Gastroesophageal sphincter (tissue), 4 donors: Measurements from ENCODE around the gene NRG2. TPM values are rescaled to one million over a fixed set of nuclear protein-coding genes. Genes with fewer than 3 reads are reported as not detected.

Experiments
- ATAC-seq: fragments of 150-250 bp; one replicate; pipeline ENCODE4 v1.9.1; 2016; ENCODE audit warnings: mild to moderate bottlenecking, moderate library complexity
- H3K27ac ChIP-seq, 4 donors: fragments of 200-600 bp; sonication (generic) in 3 of 4; 1 replicate in 3 of 4; 2 replicates in 1 of 4; pipeline ENCODE4 v1.5.1; 2016 to 2019
- H3K27me3 ChIP-seq: fragments of 200-600 bp; sonication (generic); one replicate; pipeline ENCODE4 v1.5.1; 2019
- H3K36me3 ChIP-seq, 2 donors: fragments of 200-600 bp; sonication (generic); one replicate each; pipeline ENCODE4 v1.5.1; 2019; ENCODE audit warnings: control low read depth in 1 of 2
- H3K4me1 ChIP-seq, 3 donors: fragments of 200-600 bp; sonication (generic); 1 replicate in 2 of 3; 2 replicates in 1 of 3; pipeline ENCODE4 v1.5.1; 2016 to 2019; ENCODE audit warnings: control low read depth in 2 of 3
- H3K4me3 ChIP-seq, 2 donors: fragments of 200-600 bp; sonication (generic); one replicate each; pipeline ENCODE4 v1.5.1; 2019; ENCODE audit warnings: mild to moderate bottlenecking in 1 of 2, moderate library complexity in 1 of 2
- H3K9me3 ChIP-seq, 3 donors: fragments of 200-600 bp; sonication (generic); one replicate each; pipeline ENCODE4 v1.5.1; 2017 to 2019; ENCODE audit warnings: control low read depth in 2 of 3
- EP300 ChIP-seq: sonication (generic); formaldehyde crosslinking; IDR thresholded peaks from one replicate; pipeline ENCODE4 v1.6.1; 2017; ENCODE audit warnings: antibody characterized with exemption, mild to moderate bottlenecking
- POLR2A ChIP-seq, 2 donors: fragments of 450-650 bp; IDR thresholded peaks; one replicate each; pipeline ENCODE4 v1.6.1; 2017; ENCODE audit warnings: antibody characterized with exemption in 2 of 2, mild to moderate bottlenecking in 2 of 2, moderate library complexity in 1 of 2
- POLR2AphosphoS5 ChIP-seq: sonication (generic); formaldehyde crosslinking; IDR thresholded peaks from one replicate; pipeline ENCODE4 v1.6.1; 2017; ENCODE audit warnings: antibody characterized with exemption
- WGBS, 2 donors: methylation state at CpG; one replicate each; pipeline ENCODE4 v1.1.5; 2018; ENCODE audit warnings: low coverage in 1 of 2; 5-methylcytosine and 5-hydroxymethylcytosine counted together
- total RNA-seq, 4 donors: library from RNA; depleted of rRNA; stranded (reverse); fragments of >200 nt; gene quantifications; one replicate each; pipeline ENCODE4 v1.1.0, GENCODE V29; 2016
- TF ChIP-seq, protein P1 (sequence below), 4 experiments: fragments of 200-600 bp in 2 of 4; fragments of 450-650 bp in 2 of 4; sonication (generic) in 1 of 4; IDR thresholded peaks; one replicate each; pipeline ENCODE4 v1.5.1; 2017 to 2019; ENCODE audit warnings: antibody characterized with exemption in 4 of 4, mild to moderate bottlenecking in 2 of 4, moderate library complexity in 2 of 4

Gene NRG2
- total RNA-seq, 4 donors from 2014 or later, result 3.2 to 7.6 (median 5.1) TPM

DNA sequence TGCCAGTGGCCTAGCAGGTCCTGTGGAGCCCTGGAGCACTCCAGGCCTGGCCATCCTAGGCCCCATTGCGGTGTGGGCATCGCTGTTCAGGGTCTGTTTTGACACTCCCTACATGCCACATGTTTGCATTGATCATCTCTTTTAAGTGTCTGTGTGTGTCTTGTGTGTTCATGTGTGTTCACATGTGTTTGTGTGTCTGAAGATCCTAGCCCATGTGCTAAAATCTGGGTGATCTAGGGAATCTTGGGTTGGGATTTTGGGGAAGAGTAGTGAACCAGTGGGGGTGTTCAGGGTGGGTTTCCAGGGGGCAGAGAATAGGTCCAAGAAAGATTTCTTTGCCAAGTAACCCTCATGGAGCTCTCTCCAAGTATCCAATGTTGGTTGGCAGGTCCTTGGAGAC is 239.1 kb downstream of the NRG2 start:
- H3K4me3 ChIP-seq, result no peak overlapping the region
- no CpG with 5 or more reads among the region's 2 CpGs for WGBS, 2 donors

DNA sequence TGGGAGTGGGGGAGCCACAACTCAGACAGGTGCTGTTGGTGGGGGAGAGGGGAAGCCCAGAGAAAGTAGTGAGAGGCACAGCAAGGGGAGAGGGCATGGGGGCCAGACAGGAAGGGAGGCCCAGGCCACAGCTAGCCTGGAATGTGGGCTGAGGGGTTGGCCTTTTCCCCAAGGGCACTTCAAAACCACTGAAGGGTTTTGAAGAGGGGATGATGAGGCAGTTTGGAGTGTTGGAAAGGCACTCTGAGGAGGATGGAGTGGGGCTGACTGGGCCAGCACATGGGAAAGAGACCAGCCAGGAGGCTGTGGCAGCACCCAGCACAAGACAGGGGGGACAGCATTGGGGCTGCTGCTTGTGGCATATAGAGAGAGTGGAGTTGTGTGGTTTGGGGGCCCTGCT is 243.7 kb downstream of the NRG2 start:
- H3K27me3 ChIP-seq, result peaks cover 97% of the 10 kb centered on the region
- ATAC-seq, result no peak
- H3K36me3 ChIP-seq, result no peaks in the 10 kb centered on the region
- H3K4me1 ChIP-seq, result peaks cover 0 to 18% (median 8%) of the 10 kb centered on the region in 3 donors
- H3K9me3 ChIP-seq, result no peaks in the 10 kb centered on the region
- TF ChIP-seq POLR2A (IDR thresholded peaks at IDR 0.05) (no peak), POLR2AphosphoS5 (no peak)
- TF ChIP-seq, protein P1, sequence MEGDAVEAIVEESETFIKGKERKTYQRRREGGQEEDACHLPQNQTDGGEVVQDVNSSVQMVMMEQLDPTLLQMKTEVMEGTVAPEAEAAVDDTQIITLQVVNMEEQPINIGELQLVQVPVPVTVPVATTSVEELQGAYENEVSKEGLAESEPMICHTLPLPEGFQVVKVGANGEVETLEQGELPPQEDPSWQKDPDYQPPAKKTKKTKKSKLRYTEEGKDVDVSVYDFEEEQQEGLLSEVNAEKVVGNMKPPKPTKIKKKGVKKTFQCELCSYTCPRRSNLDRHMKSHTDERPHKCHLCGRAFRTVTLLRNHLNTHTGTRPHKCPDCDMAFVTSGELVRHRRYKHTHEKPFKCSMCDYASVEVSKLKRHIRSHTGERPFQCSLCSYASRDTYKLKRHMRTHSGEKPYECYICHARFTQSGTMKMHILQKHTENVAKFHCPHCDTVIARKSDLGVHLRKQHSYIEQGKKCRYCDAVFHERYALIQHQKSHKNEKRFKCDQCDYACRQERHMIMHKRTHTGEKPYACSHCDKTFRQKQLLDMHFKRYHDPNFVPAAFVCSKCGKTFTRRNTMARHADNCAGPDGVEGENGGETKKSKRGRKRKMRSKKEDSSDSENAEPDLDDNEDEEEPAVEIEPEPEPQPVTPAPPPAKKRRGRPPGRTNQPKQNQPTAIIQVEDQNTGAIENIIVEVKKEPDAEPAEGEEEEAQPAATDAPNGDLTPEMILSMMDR (IDR thresholded peaks at IDR 0.05), result no peak
- no peak overlapping the region for H3K27ac ChIP-seq
- no peak overlapping the region for H3K4me3 ChIP-seq

More for the DNA sequence above, 239.1 kb downstream of the NRG2 start:
- Histone ChIP-seq H3K4me1 (no peaks in the 10 kb centered on the region), H3K27ac (no peak overlapping the region), H3K9me3 (no peaks in the 10 kb centered on the region), H3K36me3 (no peaks in the 10 kb centered on the region), H3K27me3 (peaks cover 54% of the 10 kb centered on the region)
- TF ChIP-seq POLR2A (IDR thresholded peaks at IDR 0.05) (no peak), POLR2AphosphoS5 (no peak), EP300 (no peak)
- TF ChIP-seq, protein P1 (IDR thresholded peaks at IDR 0.05), result no peak
- ATAC-seq, result no peak

DNA sequence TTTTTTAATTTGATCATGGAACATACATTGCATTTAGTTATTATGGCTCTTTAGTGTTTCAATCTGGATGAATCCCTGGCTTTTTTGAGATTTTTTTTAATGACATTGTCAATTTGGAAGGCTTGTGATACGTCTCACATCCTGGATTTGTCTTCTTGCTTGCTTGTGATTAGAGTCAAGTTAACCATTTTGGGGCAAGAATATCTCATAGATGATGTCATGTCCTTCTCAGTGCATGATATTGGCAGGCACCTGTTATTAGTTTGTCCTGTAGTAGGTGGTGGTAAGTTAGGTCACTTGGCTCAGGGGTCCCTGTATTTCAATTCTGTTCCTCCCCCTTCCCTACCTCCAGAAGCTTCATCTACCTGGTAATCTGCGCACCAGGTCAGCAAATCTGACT is 244.2 kb downstream of the NRG2 start:
- Histone ChIP-seq H3K4me1 (peaks cover 0 to 18% (median 8%) of the 10 kb centered on the region in 3 donors), H3K27me3 (peaks cover 95% of the 10 kb centered on the region), H3K9me3 (no peaks in the 10 kb centered on the region), H3K36me3 (no peaks in the 10 kb centered on the region), H3K4me3 (no peak overlapping the region), H3K27ac (no peak overlapping the region)
- ATAC-seq, result no peak
- 40 to 62% methylated on average over 1 of the region's 2 CpGs for WGBS, 2 donors
- TF ChIP-seq POLR2AphosphoS5, result no peak
- TF ChIP-seq POLR2A (IDR thresholded peaks at IDR 0.05), result no peak
- no peak for TF ChIP-seq EP300
- TF ChIP-seq, protein P1 (IDR thresholded peaks at IDR 0.05), result no peak

DNA sequence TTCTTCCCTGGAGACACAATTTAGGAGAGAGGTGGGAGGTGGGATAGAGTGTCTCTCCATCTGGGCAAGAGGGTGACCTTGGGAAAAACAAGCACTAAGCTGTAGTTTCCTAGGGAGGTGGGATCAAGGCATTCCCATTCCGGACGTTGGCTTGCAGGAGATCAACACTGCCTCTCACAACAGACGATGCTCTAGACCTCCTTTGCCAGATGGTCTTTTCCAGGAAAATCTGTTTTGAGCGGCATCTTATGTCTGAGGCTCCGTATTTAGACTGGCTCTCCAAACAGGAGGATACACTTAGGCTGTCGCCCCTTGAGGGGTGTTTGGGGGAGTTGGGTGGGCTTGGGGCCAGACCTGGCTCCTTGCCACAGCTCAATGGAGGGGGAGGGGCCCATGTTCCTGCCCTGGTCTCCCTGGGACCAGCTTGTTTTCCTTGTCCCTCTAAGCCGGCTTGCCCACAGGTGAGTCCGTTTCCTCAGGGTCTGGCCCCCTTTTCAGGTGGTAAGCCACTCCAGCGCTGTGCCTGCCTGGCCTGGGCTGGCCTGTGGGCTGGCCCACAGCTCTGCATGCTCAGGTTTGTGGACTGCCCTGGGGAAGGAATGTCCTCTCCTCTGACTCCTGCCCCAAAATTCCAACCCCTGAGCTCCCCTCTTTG is 245.1 kb downstream of the NRG2 start:
- Histone ChIP-seq H3K9me3 (no peaks in the 10 kb centered on the region), H3K4me3 (no peak overlapping the region), H3K4me1 (peaks cover 0 to 18% (median 8%) of the 10 kb centered on the region in 3 donors), H3K36me3 (no peaks in the 10 kb centered on the region), H3K27me3 (peaks cover 86% of the 10 kb centered on the region), H3K27ac (no peak overlapping the region)
- WGBS, 2 donors, result 72% methylated on average over 3 of the region's 9 CpGs; no CpG with 5 or more reads in 1 of the 2 donors
- TF ChIP-seq, protein P1 (IDR thresholded peaks at IDR 0.05), result no peak
- no peak for TF ChIP-seq EP300
- TF ChIP-seq POLR2A (IDR thresholded peaks at IDR 0.05), result no peak
- no peak for TF ChIP-seq POLR2AphosphoS5
- no peak for ATAC-seq

DNA sequence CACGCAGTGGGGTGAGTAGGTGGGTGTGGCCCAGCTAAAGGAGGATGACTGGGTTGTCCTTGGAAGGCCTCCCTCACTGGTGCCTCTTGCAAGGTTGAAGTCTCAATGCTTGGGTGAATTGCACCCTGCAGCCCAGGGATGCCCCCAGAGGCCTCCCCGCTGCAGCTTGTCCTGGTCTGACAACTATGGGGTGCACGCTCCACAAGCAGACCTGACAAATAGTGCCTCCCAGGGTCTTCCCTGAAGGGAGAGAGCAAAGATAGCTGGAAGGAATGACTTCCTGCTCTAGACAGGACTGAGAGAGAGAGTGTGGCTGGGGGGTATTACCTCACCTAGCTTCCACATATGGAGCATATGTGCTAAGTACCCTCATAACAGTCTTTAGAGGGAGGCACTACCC is 245.8 kb downstream of the NRG2 start:
- WGBS, 2 donors, result 67% methylated on average over 1 of the region's 3 CpGs; no CpG with 5 or more reads in 1 of the 2 donors

More for the DNA sequence above, 245.8 kb downstream of the NRG2 start:
- Histone ChIP-seq H3K4me3 (no peak overlapping the region), H3K27me3 (peaks cover 80% of the 10 kb centered on the region), H3K27ac (no peak overlapping the region), H3K9me3 (no peaks in the 10 kb centered on the region), H3K36me3 (no peaks in the 10 kb centered on the region), H3K4me1 (peaks cover 0 to 18% (median 8%) of the 10 kb centered on the region in 3 donors)
- TF ChIP-seq, protein P1 (IDR thresholded peaks at IDR 0.05), result no peak
- no peak for TF ChIP-seq POLR2AphosphoS5
- no peak for TF ChIP-seq POLR2A (IDR thresholded peaks at IDR 0.05)
- no peak for TF ChIP-seq EP300
- no peak for ATAC-seq
